Mucosa of descending colon (tissue), 3 donors: Measurements from ENCODE around the gene DHPS. TPM values are rescaled to one million over a fixed set of nuclear protein-coding genes. Genes with fewer than 3 reads are reported as not detected.
"Not testable (repeated sequence)": the region's sequence is repeated elsewhere in the genome, so short reads cannot be mapped to it uniquely, and the experiment has no call there.

Experiments used
- ATAC-seq: fragments of 200-7000 bp; cut with Tn5 transposase; one replicate; pipeline ENCODE4 v1.9.1; 2020; ENCODE audit warnings: mild to moderate bottlenecking, moderate library complexity
- DNase-seq, 3 donors: peaks; one replicate each; pipeline ENCODE4 v3.0.0-alpha.2; 2020
- H3K36me3 ChIP-seq: fragments of 200-600 bp; one replicate; pipeline ENCODE4 v1.8.0; 2021; ENCODE audit warnings: low read depth, mild to moderate bottlenecking
- H3K4me1 ChIP-seq: fragments of 200-600 bp; one replicate; pipeline ENCODE4 v1.8.0; 2021; ENCODE audit warnings: low read depth, mild to moderate bottlenecking
- H3K4me3 ChIP-seq: fragments of 200-600 bp; one replicate; pipeline ENCODE4 v1.8.0; 2021; ENCODE audit warnings: mild to moderate bottlenecking
- H3K9me3 ChIP-seq: fragments of 200-600 bp; one replicate; pipeline ENCODE4 v1.8.0; 2021; ENCODE audit warnings: mild to moderate bottlenecking
- CTCF ChIP-seq: fragments of 200-600 bp; IDR thresholded peaks from one replicate; pipeline ENCODE4 v1.8.0; 2022; ENCODE audit warnings: antibody characterized with exemption, mild to moderate bottlenecking
- intact Hi-C, 2 donors: fragments of 100-400 bp; cut with DNase I in 1 of 2; cut with micrococcal nuclease in 1 of 2; formaldehyde crosslinking; loops; one replicate each; pipeline versions ENCODE4 v1.11.0 to v1.11.1; 2022; cut with DNase I, micrococcal nuclease
- total RNA-seq, 3 donors: library from RNA; stranded (reverse); fragmentation: NEBNext Ultra II Directional in 2 of 3; extraction: Animal tissue kit (Norgen Biotek cat#: 25700) in 2 of 3; gene quantifications; one replicate each; pipeline versions ENCODE4 v1.2.1 to v1.2.4, GENCODE V29; 2021 to 2023
- donor health status: DM: no; HTN: no; CAD: no; lungs with moderate emphysema.
- donor health status: DM: no; HTN: no; CAD: no.
- donor health status: DM: no; HTN: yes; CAD: no.

DHPS gene
- total RNA-seq, 3 donors from 2014 or later = 71.4 to 91.4 (median 88.9) TPM

- H3K4me3 ChIP-seq = no peak overlapping the region
- intact Hi-C loops = no loop called here
- TF ChIP-seq CTCF = no peak
- no peaks in the 10 kb centered on the region for H3K9me3 ChIP-seq
- H3K36me3 ChIP-seq = no peaks in the 10 kb centered on the region
- peaks cover 21% of the 10 kb centered on the region for H3K4me1 ChIP-seq
- ATAC-seq = no peak
- DNase-seq = no peak
These were observed 38.6 kb upstream of the DHPS start for GRCh38 chr19:12720296-12720695.

GRCh38 chr19:12715929-12716328 lies 34.2 kb upstream of the DHPS start:
- no peak for TF ChIP-seq CTCF
- H3K4me1 ChIP-seq = peaks cover 6% of the 10 kb centered on the region
- no peak for DNase-seq
- no peaks in the 10 kb centered on the region for H3K9me3 ChIP-seq
- ATAC-seq = no peak
- intact Hi-C loops = no loop called here
- H3K36me3 ChIP-seq = no peaks in the 10 kb centered on the region
- no peak overlapping the region for H3K4me3 ChIP-seq

- Histone ChIP-seq H3K36me3 (peaks cover 6% of the 10 kb centered on the region), H3K4me1 (no peaks in the 10 kb centered on the region), H3K4me3 (no peak overlapping the region), H3K9me3 (no peaks in the 10 kb centered on the region)
- intact Hi-C loops = no loop called here
- ATAC-seq = no peak
- no peak for DNase-seq
- no peak for TF ChIP-seq CTCF
These were observed 33.4 kb upstream of the DHPS start for GRCh38 chr19:12715102-12715501.

- H3K4me3 ChIP-seq, intact Hi-C loops, DNase-seq, H3K9me3 ChIP-seq, H3K4me1 ChIP-seq, H3K36me3 ChIP-seq, ATAC-seq: not testable (repeated sequence)
These were observed 31.6 kb upstream of the DHPS start for GRCh38 chr19:12713304-12713703.

- H3K4me3 ChIP-seq, H3K36me3 ChIP-seq, ATAC-seq, intact Hi-C loops, H3K4me1 ChIP-seq, H3K9me3 ChIP-seq: not testable (repeated sequence)
- peak in 2 of 3 donors; percentile 59 for DNase-seq
These were observed 30.4 kb upstream of the DHPS start for GRCh38 chr19:12712077-12712476.

GRCh38 chr19:12711187-12711586 lies 29.5 kb upstream of the DHPS start:
- ATAC-seq (no peak), DNase-seq (no peak)
- H3K4me1 ChIP-seq = no peaks in the 10 kb centered on the region
- intact Hi-C loops = no loop called here
- no peaks in the 10 kb centered on the region for H3K9me3 ChIP-seq
- H3K36me3 ChIP-seq = peaks cover 8% of the 10 kb centered on the region
- no peak overlapping the region for H3K4me3 ChIP-seq
- TF ChIP-seq CTCF = no peak

- DNase-seq = no peak
- intact Hi-C loops = loop anchor here in 1 of 2 donors (5.0 kb wide), 1 partner anchor 49 kb away; no protein-coding TSS in a partner anchor
- ATAC-seq = no peak
These were observed 27.0 kb upstream of the DHPS start for GRCh38 chr19:12708641-12709040.

More at GRCh38 chr19:12708641-12709040, 27.0 kb upstream of the DHPS start:
- Histone ChIP-seq H3K4me3 (no peak overlapping the region), H3K4me1 (no peaks in the 10 kb centered on the region), H3K9me3 (no peaks in the 10 kb centered on the region), H3K36me3 (peaks cover 8% of the 10 kb centered on the region)
- TF ChIP-seq CTCF = no peak
